Cardiac muscle cell (in vitro differentiated cells and primary cell): ENCODE data around the gene GOLPH3L. TPM values are rescaled to one million over a fixed set of nuclear protein-coding genes. Genes with fewer than 3 reads are reported as not detected.
"Not testable (repeated sequence)": the region's sequence is repeated elsewhere in the genome, so short reads cannot be mapped to it uniquely, and the experiment has no call there.

Source experiments
- DNase-seq, 2 donors: peaks; one replicate each; pipeline versions ENCODE4 v3.0.0 to v3.0.0-alpha.2; 2010 to 2017; ENCODE audit warnings: low read depth in 1 of 2, low spot score in 1 of 2
- H3K27ac ChIP-seq: fragments of 200-600 bp; sonication (generic); 2 replicates; pipeline ENCODE4 v1.5.1; 2016
- H3K27me3 ChIP-seq: fragments of 200-600 bp; sonication (generic); 2 replicates; pipeline ENCODE4 v1.6.0; 2016; ENCODE audit warnings: control low read depth
- H3K36me3 ChIP-seq: fragments of 200-600 bp; sonication (generic); 2 replicates; pipeline ENCODE4 v1.5.1; 2016; ENCODE audit warnings: control low read depth
- H3K4me1 ChIP-seq: fragments of 200-600 bp; sonication (generic); 2 replicates; pipeline ENCODE4 v1.8.1; 2017; ENCODE audit warnings: low read depth, mild to moderate bottlenecking, mixed run types
- H3K4me3 ChIP-seq: fragments of 200-600 bp; sonication (generic); 2 replicates; pipeline ENCODE4 v1.5.1; 2016; ENCODE audit warnings: mild to moderate bottlenecking
- H3K9me3 ChIP-seq: fragments of 200-600 bp; sonication (generic); 2 replicates; pipeline ENCODE4 v1.5.1; 2017; ENCODE audit warnings: low read depth, mild to moderate bottlenecking, control low read depth
- polyA plus RNA-seq: library from polyadenylated mRNA; unstranded; fragments of >200 nt; fragmentation: Nextera tagmentation; extraction: Ambion mirVana; gene quantifications from 2 replicates; pipeline ENCODE4 v1.2.1, GENCODE V29; 2016
- total RNA-seq: library from RNA; depleted of rRNA; stranded (reverse); fragments of >200 nt; gene quantifications from 2 replicates; pipeline ENCODE4 v1.2.3, GENCODE V29; 2016
- TF ChIP-seq, protein P1 (sequence below): IDR thresholded peaks from 2 replicates; pipeline ENCODE4 v1.5.1; 2012; ENCODE audit warnings: low read depth, mild to moderate bottlenecking, low read length

GOLPH3L gene
- total and polyA plus RNA-seq, 2 experiments from 2014 or later: 6.6 to 22.3 TPM

DNA sequence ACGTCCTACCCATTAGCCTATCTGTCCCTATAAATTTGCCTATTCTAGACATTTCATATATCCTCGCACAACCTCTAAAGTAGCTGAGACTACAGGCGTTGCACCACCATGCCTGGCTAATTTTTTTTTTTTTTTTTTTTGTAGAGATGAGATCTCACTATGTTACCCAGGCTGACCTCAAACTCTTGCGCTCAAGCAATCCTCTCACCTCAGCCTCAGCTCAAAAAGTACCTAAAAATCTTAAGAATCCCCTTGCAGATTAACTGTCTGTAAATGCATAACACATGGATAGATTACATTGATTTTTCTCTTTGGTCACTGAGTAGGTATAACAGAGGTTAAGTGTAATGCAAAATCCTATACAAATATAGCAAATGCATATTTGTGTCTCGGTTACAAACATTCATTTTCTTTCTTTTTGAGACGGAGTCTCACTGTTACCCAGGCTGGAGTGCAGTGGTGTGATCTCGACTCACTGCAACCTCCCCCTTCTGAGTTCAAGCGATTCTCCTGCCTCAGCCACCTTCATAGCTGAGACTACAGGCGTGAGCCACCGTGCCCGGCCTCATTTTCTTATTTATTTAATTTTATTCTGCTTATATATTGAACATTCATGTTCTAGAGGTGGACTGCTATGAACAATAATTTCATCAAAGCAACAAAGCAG lies 21.4 kb upstream of the GOLPH3L start:
- TF ChIP-seq, protein P1, sequence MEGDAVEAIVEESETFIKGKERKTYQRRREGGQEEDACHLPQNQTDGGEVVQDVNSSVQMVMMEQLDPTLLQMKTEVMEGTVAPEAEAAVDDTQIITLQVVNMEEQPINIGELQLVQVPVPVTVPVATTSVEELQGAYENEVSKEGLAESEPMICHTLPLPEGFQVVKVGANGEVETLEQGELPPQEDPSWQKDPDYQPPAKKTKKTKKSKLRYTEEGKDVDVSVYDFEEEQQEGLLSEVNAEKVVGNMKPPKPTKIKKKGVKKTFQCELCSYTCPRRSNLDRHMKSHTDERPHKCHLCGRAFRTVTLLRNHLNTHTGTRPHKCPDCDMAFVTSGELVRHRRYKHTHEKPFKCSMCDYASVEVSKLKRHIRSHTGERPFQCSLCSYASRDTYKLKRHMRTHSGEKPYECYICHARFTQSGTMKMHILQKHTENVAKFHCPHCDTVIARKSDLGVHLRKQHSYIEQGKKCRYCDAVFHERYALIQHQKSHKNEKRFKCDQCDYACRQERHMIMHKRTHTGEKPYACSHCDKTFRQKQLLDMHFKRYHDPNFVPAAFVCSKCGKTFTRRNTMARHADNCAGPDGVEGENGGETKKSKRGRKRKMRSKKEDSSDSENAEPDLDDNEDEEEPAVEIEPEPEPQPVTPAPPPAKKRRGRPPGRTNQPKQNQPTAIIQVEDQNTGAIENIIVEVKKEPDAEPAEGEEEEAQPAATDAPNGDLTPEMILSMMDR: no peak
- no peak overlapping the region for H3K4me3 ChIP-seq
- H3K4me1 ChIP-seq: no peaks in the 10 kb centered on the region
- no peaks in the 10 kb centered on the region for H3K36me3 ChIP-seq
- DNase-seq: no peak
- H3K9me3 ChIP-seq: no peaks in the 10 kb centered on the region
- H3K27me3 ChIP-seq: no peaks in the 10 kb centered on the region
- no peak overlapping the region for H3K27ac ChIP-seq

DNA sequence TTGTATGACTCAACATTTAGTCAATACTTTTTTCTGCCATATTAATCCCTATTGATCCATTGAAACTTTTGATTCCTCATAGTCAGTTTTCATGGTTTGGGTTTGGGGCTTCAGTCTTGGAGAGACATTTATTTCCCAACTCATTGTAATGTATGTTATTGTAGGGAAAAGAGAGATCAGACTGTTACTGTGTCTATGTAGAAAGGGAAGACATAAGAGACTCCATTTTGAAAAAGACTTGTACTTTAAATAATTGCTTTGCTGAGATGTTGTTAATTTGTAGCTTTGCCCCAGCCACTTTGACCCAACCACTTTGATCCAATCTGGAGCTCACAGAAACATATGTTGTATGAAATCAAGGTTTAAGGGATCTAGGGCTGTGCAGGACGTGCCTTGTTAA lies 12.1 kb upstream of the GOLPH3L start:
- H3K4me3 ChIP-seq, H3K27ac ChIP-seq, H3K4me1 ChIP-seq, H3K27me3 ChIP-seq, H3K9me3 ChIP-seq, H3K36me3 ChIP-seq, DNase-seq: not testable (repeated sequence)

DNA sequence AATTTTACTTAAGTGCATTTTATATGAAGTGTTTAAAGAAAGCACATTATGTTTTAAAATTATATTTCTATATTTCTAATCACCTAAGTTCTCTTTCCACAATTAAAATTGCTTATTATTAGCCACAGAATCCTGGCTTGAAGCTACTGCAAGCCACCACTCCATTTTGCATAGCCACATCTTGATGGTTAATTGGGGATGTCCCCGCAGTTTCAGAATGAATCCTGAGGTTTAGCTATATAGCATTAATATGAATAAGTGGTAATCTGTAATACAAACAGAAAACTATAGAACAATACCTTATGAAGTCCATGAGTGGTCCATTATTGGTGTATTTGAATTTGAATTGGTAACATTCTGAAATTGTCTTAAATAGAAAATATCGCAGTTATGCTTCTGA lies 11.6 kb upstream of the GOLPH3L start:
- H3K4me1 ChIP-seq: peaks cover 6% of the 10 kb centered on the region
- no peak overlapping the region for H3K4me3 ChIP-seq
- no peaks in the 10 kb centered on the region for H3K36me3 ChIP-seq
- TF ChIP-seq, protein P1: no peak
- no peak overlapping the region for H3K27ac ChIP-seq
- no peak for DNase-seq
- H3K9me3 ChIP-seq: no peaks in the 10 kb centered on the region
- no peaks in the 10 kb centered on the region for H3K27me3 ChIP-seq

- TF ChIP-seq, protein P1: no peak
- Histone ChIP-seq H3K27ac (no peak overlapping the region), H3K4me3 (no peak overlapping the region), H3K36me3 (no peaks in the 10 kb centered on the region), H3K27me3 (no peaks in the 10 kb centered on the region), H3K9me3 (no peaks in the 10 kb centered on the region), H3K4me1 (peaks cover 6% of the 10 kb centered on the region)
- no peak for DNase-seq
Measured at GRCh38 chr1:150706091-150706490, 9.1 kb upstream of the GOLPH3L start.

- no peaks in the 10 kb centered on the region for H3K36me3 ChIP-seq
- TF ChIP-seq, protein P1: no peak
- no peak overlapping the region for H3K27ac ChIP-seq
- no peak overlapping the region for H3K4me3 ChIP-seq
- no peaks in the 10 kb centered on the region for H3K27me3 ChIP-seq
- no peaks in the 10 kb centered on the region for H3K9me3 ChIP-seq
- no peaks in the 10 kb centered on the region for H3K4me1 ChIP-seq
- DNase-seq: no peak
Measured at GRCh38 chr1:150703427-150703826, 6.5 kb upstream of the GOLPH3L start.

GRCh38 chr1:150696590-150696989 lies 364 bp downstream of the GOLPH3L start:
- Histone ChIP-seq H3K4me1 (peaks cover 8% of the 10 kb centered on the region), H3K27ac (peak overlapping the region; percentile 51), H3K4me3 (peak overlapping the region; percentile 93), H3K27me3 (no peaks in the 10 kb centered on the region), H3K9me3 (no peaks in the 10 kb centered on the region), H3K36me3 (peaks cover 21% of the 10 kb centered on the region)
- DNase-seq: peak; percentile 4 to 14
- TF ChIP-seq, protein P1: no peak
